GM18867 (cell line): ENCODE data around the gene BRME1.
A peak's percentile ranks its signal among the peaks of the same experiment; 100 is the strongest.

Experiments used
- ATAC-seq: cut with Tn5 transposase; IDR thresholded peaks from one replicate; pipeline ENCODE4 v1.9.1; 2021; ENCODE audit warnings: mild to moderate bottlenecking, moderate library complexity; ENCODE audit not compliant: unreplicated experiment

Gene BRME1

DNA sequence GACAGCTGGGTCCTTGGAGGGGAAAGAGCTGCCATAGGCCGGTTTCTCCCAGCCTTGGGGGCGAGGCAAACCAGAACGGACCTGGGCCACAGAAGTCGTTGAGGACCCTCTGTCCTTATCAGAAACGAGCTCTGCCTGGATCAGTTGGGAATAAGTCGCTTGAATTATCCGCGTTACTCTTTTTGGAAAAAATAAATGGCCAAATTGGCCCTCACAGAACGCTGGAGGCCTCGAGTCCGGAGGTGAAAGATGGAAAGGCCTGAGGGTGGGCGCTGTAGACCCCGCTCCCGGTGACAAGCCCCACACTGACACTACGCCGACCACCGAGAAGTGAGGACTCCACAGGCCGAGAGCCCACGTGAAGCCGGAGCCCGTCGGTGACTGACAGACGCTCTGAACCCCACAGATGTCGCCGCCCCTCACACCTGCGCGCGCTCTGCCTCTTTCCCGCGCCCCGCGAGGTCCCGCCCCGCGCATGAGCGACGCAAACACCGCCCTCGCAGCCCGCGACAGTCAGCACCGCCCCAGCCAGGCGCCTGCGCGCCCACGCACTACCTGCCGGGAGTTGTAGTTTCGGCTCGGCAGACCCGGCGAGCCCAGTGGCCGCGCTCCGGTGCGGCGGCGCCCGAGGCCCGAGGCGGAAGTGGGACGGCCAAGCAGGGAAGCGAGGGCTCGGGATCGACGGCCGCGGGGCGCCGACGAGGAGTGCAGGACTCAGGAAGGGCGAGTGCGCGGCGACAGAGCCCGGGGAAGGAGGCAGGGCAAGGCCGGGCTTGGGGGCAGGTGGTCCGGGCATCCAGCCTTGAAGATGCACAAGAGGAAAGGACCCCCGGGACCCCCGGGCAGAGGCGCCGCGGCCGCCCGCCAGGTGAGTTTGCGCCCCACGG, at the start of gene BRME1, which contains the start of gene CC2D1A:
BRME1 (minus strand) TSS at position 484 of the 887 bp plus-strand sequence. CDS start 1,225 bp downstream, outside the sequence.
CC2D1A (plus strand) TSS at position 568 of the 887 bp plus-strand sequence; CDS start at position 809, 241 bp downstream.
- ATAC-seq = peak; percentile 91

DNA sequence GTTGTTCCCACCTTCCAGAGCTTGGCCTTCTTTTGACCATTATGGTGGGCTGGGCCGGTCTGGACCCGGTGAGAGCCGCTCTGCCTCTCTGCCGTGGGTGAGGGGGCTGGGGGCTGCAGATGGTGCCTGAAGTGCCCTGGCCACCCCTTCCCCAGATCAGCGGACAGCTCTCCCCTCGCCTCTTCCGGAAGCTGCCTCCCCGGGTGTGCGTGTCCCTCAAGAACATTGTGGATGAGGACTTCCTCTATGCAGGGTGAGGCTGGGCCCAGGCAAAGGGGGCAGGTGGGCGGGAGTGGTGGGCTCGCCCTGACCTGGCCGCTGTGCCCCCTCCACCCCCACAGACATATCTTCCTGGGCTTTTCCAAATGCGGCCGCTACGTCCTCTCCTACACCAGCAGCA, 48.3 kb upstream of the BRME1 start:
- no peak for ATAC-seq

DNA sequence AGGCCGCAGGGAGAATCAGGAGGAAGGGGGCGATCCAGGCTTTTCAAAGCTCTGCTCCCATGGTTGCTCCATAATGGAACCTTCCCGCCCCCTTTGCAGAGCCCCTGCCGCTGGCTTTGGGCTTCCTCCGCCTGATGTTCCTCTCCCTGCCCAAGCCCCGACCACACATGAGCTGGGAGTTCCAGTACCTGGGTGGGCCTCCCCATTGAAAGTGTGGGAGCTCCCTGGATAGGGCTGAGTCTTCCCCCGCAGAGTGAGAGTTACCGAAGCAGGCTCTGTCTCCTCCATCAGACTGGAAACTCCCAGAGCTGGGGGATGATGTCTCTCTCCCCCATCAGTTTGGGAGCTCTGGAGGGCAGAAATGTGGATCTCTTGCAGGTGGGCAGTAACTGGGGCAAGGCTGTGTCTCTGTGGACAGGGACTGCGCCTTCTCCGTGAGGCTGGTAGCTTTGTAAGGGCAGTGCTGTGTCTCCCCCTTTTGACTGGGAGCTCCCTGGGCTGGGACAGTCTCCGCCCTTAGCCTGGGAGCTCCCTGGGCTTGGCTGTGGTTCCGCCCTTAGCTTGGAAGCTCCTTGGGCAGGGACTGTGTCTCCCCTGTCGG, 47.1 kb upstream of the BRME1 start:
- no peak for ATAC-seq

DNA sequence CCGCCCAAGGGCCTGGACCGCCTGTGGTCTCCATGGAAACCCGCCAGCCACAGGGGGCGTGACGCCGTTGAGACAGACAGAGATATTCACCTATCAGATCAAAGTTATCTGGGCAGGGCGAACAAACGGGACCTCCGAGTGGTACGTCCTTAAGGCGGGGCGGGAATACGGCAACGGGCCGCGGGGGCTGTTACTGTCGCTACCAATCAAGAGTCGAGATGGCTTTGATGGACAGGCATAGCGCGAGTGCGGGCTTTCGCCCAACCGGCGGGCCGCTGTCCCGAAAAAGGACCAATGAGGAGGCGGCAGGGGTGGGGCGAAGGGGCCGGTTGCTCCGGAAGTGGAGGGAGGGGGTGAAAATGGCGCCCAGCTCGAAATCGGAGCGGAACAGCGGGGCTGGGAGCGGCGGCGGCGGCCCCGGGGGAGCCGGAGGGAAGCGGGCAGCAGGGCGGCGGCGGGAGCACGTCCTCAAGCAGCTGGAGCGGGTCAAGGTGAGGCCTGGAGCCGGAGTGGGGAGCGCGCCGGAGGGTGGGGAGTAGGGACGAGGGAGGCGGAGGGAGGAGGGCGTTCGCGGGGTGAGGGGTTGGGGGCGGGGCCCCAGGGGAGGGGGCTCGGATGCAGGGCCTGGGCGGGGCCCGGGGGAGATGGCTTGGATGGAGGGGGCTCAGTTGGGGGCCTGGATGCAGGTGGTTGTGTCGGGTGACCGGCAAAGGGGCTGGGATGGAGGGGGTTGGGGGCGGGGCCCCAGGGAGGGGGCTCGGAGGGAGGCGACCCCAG, 46.4 kb upstream of the BRME1 start, which contains the start of gene DCAF15:
DCAF15 (plus strand) TSS at position 356 of the 777 bp plus-strand sequence; CDS start at position 360, 4 bp downstream.
- ATAC-seq = peak; percentile 96

DNA sequence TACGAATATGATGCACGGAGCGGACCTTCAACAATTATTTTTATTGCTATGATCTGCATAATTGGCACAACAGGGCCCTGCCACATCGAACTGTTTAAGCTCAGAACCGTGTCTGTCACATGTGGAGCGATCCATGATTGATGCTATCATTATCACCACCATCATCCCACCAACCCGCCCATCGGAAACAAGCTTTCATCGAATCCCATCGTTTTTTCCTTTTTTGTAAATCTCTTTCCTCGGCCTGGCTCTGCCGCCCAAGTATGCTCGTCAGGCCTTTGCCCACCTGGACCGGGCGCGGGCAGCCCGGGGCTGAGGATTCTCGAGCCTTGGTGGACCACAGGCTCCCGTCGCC, 45.9 kb upstream of the BRME1 start:
- no peak for ATAC-seq

DNA sequence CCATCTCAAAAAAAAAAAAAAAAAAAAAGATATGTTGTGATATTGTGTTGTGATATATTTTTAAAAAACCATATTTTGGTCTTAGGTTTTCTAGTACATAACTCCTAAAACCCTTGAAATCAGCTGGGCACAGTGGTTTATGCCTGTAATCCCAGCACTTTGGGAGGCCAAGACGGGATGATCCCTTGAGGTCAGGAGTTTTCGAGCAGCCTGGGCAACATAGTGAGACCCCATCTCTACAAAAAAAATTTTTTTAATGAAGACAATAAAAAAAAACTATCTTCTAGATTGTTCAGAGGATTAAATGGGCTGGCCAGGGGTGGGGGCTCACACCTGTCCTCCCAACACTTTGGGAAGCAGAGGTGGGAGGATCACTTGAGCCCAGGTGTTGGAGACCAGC, 45.1 kb upstream of the BRME1 start:
- ATAC-seq = no peak

DNA sequence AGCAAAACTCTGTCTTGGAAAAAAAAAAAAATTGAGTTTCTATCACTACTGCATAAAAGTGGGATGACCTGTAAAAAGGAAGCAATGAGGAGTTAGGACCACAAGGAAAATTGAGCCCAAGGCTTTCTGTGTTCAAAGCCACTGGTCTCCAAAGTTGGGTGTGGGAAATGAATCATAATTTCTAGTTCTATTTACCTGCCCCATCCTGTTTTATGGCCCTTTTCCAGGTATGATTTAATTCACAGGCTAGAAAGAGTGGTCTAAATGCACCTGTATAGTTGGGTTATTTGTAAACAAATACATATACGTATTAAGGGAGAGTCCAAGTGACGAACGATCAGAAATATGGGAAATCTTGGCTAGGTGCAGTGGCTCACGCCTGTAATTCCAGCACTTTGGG, 40.5 kb upstream of the BRME1 start:
- ATAC-seq = no peak

DNA sequence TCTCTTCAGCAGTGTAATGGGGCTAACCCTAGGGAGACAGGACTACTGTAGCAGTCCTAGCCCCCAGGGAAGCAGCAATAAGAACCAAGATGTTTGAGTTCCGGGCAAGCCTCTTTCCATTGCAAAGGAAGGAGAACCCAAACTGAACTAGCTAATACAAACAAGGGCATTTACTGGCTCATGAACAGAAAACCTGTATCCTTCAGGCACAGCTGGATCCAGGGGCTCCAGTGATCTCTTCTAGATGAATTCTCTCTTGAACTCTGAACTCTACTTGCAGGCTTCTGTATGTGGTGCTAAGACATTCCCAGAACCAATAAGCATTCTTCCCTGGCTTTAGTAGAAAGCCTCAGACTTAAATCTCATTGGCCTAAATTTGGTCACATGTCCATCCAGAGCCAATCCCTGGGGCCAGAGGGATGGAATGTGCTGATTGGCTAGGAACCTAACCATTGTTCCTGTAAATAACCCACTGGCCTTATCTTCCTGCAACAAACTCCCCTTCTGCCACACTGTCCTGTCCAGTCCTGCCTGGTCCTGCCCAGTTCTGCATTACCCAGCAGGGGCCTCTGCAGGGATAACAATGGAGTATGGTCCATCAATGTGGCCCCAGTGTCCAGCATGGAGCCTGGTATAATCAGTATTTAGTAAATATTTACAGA, 36.2 kb upstream of the BRME1 start:
- no peak for ATAC-seq

DNA sequence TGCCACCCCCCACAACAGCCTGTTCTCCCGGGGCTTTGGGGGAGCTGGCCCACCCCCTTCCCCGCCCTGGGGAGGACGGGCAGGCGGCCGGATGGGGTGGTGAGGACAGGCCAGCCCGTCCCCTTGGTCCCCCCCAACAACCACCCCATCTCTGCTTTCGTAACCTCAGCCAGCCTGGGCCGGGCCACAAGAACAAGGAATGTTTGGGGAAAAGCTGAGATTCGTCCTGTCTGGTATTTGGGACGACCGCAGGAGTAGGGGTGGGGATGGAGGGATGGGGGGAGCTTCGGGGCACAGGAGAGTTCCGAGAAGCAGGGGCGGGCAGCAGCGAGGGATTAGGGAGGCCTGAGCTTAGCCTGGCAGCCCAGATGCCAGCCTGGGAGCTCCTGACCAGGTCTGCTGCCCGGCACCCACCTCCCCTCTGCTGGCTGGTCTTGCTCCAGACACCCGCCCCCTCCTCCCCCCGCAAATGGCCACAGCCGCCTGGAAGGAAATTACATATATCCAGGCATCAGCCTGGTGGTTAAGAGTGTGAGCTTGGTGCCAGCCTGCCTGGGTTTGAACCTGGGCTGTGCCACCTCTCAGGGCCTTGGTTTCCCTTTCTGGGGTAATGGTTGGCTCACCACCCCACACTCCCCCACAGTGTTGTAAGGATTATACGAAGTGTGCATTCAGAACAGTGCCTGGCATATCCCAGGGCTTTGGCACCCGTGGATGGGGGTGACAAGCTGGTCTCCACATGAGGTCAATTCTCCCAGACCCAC, 32.6 kb upstream of the BRME1 start, which contains the start of gene PODNL1:
PODNL1 (minus strand) TSS at position 117 of the 764 bp plus-strand sequence. CDS start 236 bp downstream, outside the sequence.
- ATAC-seq = no peak

DNA sequence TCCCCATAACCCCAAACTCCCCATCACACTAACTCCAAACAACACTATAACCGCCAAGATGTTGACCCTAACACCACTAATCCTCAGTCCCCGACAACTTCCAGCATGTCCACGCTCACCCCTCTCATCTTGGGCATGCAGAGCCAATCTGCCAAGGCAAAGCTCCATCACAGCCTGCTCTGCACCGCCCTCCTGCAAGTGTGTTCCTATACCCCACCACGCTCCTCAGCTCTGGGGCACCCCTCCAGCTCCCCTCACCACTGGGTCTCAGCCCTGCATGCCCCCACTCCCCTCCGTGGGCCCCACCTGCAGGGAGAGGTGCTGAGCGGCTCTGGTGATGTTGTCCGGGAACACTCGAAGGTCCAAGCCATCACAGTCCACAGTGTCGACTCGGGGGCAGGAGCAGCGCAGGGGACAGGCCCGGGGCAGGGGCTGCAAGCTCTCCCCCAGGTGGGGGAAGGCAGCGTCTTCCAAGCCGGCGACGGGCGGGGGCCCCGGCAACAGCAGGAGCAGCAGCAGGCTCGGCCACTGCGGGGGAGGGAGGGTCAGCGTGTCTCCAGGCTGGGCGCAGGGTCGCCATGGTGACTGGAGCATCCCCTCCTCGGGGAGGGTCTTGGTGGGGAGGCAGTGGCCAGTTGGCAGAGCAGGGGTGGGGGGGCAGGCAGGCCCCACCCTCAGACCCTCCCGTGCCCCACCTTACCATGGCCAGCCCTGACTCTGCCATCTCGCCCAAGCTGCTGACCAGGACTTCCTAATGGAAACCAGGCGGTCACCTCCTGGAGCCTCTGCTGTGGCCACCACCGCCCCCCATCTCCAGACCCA, 31.8 kb upstream of the BRME1 start:
- ATAC-seq = no peak

DNA sequence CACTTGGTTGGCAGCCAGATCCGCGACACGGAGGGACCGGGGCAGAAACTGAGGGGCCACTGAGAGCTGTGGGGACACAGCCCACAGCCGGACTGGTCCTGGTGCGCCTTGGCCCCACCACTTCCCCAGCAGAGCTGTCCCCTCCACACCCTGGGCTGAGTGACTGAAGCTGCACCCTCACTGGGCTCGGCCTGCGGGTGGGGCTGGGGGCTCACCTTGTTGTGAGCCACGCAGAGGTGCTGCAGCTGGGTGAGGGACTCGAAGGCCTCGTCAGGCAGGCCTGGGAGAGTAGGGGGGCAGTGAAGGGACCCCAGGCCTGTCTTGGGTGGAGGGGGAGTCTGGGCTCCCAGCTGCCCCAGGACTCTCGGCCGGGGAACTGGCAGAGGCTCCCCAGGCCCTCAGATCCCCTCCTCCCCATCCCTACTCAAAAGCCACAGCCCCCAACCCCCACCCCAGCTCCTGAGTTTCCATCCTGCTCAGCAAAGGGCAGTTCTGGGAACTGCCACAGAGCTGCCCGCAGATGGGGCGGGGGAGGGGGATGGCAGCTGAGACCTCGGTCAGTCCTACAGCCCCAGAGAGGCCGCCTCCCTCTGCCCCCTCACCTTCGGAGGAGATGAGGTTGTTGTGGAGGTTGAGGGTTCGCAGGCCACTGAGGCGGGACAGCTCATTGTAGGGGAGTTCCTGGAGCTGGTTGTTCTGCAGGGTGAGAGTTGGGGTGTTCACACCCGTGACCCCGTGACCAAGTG, 30.0 kb upstream of the BRME1 start:
- ATAC-seq = no peak

DNA sequence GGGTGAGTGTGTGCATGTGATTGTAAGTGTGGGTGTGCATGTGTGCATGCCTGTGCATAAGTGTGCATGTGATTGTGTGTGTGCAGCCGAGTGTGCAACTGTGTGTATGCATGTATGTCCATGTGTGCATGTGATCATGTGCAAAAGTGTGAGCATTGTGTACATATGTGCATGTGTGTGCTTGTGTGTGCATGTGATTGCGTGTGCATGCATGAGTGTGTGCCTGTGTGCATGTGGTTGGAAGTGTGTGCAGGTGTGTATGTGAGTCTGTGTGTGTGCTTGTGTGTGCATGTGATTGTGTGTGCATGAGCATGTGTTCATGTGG, 28.8 kb upstream of the BRME1 start:
- ATAC-seq = no peak

DNA sequence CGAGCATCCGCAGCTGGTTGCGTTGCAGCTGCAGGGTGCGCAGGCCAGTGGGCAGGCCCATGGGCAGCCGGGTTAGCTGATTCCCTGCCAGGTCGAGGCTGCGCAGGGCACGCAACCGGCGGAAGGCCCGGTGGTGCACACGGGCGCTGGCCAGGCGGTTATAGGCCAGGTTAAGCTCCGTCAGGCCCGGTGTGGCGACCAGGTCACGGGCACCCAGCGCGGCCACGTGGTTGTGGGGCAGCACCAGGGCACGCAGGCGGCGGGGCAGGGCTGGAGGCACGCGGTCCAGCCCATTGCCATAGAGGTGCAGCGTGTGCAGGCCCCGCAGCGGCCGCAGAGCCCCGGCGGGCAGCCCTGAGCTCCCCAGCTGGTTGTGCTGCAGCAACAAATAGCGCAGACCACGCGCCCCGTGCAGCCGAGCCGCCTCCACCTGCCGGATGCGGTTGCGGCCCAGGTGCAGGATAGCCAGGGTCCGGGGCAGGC, 27.0 kb upstream of the BRME1 start:
- no peak for ATAC-seq

DNA sequence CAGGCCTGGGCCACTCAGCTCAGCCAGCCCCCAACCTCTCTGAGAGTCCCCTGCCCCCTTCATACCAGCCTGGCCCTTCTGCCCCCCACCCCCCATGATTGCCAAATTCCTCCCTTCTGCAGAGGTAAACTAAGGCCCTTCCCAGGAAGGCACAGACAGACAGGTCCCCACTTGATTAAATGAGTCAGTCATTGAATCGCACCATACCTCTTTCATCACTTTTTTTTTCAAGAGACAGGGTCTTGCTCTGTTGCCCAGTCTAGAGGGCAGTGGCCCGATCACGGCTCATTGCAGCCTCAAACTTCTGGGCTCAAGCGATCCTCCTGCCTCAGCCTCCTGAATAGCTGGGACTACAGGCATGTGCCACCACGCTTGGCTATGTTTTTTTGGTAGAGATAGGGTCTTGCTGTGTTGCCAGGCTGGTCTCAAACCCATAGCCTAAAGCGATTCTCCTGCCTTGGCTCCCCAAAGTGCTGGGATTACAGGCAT, 26.3 kb upstream of the BRME1 start:
- ATAC-seq = no peak

DNA sequence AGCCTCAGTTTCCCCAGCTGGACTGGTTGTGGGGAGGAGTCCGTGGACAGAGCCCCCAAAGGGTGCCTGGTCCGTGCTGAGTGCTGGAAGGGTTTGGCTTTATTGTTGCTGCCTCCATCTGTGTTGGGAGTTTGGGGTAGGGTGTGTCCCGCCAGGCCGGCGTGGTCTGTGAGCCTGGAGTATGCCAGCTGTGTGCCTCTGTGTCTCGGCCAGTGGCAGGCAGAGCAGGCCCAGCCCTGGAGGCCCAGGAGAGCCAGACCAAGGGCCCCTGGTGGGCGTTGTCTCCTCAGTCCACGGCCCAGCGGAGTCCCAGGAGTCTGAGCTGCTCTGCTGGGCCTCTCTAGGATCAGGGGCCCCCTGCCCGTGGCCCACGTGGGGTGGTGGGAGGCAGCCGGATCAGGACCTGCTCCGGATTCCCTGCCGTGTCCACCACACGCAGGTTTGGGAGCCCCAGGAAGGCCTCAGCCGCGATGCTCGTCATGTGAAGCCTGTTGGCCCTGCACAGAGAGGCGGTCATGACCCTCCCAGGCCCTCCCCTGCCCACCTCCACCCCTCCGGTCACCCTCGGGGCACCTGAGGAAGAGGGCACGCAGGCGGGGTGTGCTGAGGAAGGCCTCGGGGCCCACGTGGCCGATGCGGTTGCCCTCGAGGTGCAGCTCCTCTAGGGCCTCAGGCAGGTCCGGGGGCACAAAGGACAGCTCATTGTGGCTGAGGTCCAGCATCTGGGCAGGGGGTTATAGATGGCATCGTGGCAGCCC, 25.7 kb upstream of the BRME1 start:
- ATAC-seq = no peak

DNA sequence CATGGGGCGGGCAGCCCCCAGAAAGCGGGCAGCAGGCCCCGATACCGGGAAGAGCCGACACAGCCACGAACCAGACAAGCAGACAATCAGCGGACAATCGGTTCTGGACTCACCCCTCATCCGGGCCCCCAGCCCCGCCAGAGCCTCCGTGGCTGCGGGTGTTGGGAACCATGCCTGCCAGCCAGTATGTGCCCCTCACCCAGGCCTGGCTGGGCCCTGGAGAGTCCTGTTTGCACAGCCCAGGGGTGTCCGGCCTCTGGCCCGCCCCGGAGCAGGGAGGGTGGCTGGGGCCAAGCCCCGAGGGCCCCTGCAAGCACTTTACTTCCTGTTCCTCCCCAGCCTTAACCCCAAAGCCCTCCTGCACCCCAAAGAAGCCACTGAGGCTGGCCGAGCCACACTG, 24.5 kb upstream of the BRME1 start:
- ATAC-seq = no peak

DNA sequence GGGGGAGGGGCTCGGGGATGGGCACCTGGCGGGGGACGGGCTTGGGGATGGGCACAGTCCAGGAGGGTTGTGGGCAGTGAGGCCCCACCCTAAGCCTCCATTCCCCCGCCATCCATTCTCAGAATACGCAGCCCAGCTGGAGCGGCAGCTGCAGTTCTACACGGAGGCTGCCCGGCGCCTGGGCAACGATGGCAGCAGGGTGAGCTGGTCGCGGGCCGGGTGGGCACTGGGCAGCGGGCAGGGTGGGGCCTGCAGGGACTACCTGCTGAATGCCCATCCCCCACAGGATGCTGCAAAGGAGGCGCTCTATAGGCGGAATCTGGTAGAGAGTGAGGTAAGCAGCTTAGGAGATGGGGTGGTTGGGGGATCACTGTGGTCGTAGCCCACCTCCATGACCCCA, 24.0 kb upstream of the BRME1 start:
- no peak for ATAC-seq

DNA sequence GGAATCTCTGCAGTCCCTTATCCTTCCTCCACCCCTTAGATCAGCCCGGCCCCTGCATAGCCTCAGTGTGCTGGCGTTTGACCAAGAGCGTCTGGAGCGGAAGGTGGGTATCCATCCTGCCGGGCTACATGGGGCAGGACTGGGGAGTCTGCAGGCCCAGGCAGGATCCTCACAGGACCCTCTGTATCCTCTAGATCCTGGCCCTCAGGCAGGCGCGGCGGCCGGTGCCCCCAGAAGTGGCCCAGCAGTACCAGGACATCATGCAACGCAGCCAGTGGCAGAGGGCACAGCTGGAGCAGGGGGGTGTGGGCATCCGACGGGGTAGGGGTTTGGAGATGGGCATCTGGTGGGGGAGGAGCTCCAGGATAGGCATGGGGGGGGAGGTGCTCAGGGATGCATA, 23.4 kb upstream of the BRME1 start:
- no peak for ATAC-seq
